Esophagus muscularis mucosa (tissue), 4 donors: ENCODE results near the gene SLC22A17. TPM values are rescaled to one million over a fixed set of nuclear protein-coding genes. Genes with fewer than 3 reads are reported as not detected.

Experiments
- DNase-seq: peaks from one replicate; pipeline ENCODE4 v3.0.0-alpha.2; 2017; ENCODE audit errors: extremely low spot score
- H3K27ac ChIP-seq, 4 donors: fragments of 200-600 bp; sonication (generic); replicated peaks in 1 of 4; 1 replicate in 3 of 4; 2 replicates in 1 of 4; pipeline ENCODE4 v1.5.1; 2016 to 2019; ENCODE audit warnings: mild to moderate bottlenecking in 1 of 4
- H3K27me3 ChIP-seq, 4 donors: fragments of 200-600 bp; sonication (generic); one replicate each; pipeline versions ENCODE4 v1.5.1 to v1.6.0; 2016 to 2019
- H3K36me3 ChIP-seq, 4 donors: fragments of 200-600 bp; sonication (generic); one replicate each; pipeline ENCODE4 v1.5.1; 2016 to 2019
- H3K4me1 ChIP-seq, 4 donors: fragments of 200-600 bp; sonication (generic); one replicate each; pipeline ENCODE4 v1.5.1; 2016 to 2019
- H3K4me3 ChIP-seq, 4 donors: fragments of 200-600 bp; sonication (generic); 1 replicate in 2 of 4; 2 replicates in 2 of 4; pipeline ENCODE4 v1.5.1; 2016 to 2019; ENCODE audit warnings: mild to moderate bottlenecking in 4 of 4, moderate library complexity in 1 of 4
- H3K9me3 ChIP-seq, 4 donors: fragments of 200-600 bp; sonication (generic); 1 replicate in 3 of 4; 2 replicates in 1 of 4; pipeline ENCODE4 v1.5.1; 2016 to 2019
- CTCF ChIP-seq, 3 experiments: fragments of 200-600 bp in 2 of 3; fragments of 450-650 bp in 1 of 3; sonication (generic) in 2 of 3; IDR thresholded peaks; one replicate each; pipeline ENCODE4 v1.5.1; 2017 to 2019; ENCODE audit warnings: antibody characterized with exemption in 3 of 3, mild to moderate bottlenecking in 2 of 3, moderate library complexity in 1 of 3
- EP300 ChIP-seq: sonication (generic); formaldehyde crosslinking; IDR thresholded peaks from one replicate; pipeline ENCODE4 v1.6.1; 2017; ENCODE audit warnings: antibody characterized with exemption
- POLR2A ChIP-seq: fragments of 450-650 bp; IDR thresholded peaks from one replicate; pipeline ENCODE4 v1.6.1; 2017; ENCODE audit warnings: antibody characterized with exemption, moderate library complexity, mild to moderate bottlenecking, low read depth
- POLR2AphosphoS5 ChIP-seq, 2 donors: sonication (generic); formaldehyde crosslinking; IDR thresholded peaks; one replicate each; pipeline ENCODE4 v1.6.1; 2017; ENCODE audit warnings: antibody characterized with exemption in 2 of 2
- WGBS: methylation state at CpG from one replicate; pipeline ENCODE4 v1.1.5; 2018; 5-methylcytosine and 5-hydroxymethylcytosine counted together
- intact Hi-C: fragments of 100-400 bp; cut with DNase I; formaldehyde crosslinking; loops from one replicate; pipeline ENCODE4 v1.15.1; 2023
- total RNA-seq, 4 donors: library from RNA; depleted of rRNA; stranded (reverse); fragments of >200 nt; gene quantifications; one replicate each; pipeline versions ENCODE4 v1.1.0 to v1.2.1, GENCODE V29; 2016

Gene SLC22A17
- total RNA-seq, 4 donors from 2014 or later = 12.5 to 36.9 (median 24.9) TPM

- peaks cover under 1 to 55% (median 49%) of the 10 kb centered on the region in 4 donors for H3K4me1 ChIP-seq
- 58% methylated on average over 3 of the region's 3 CpGs for WGBS
- no peaks in the 10 kb centered on the region for H3K27me3 ChIP-seq
These were observed 5.4 kb upstream of the SLC22A17 start for GRCh38 chr14:23358042-23358441.

GRCh38 chr14:23357261-23357660, 4.6 kb upstream of the SLC22A17 start:
- peak overlapping the region in 1 of 4 donors; percentile 14 for H3K27ac ChIP-seq
- intact Hi-C loops = no loop called here
- H3K4me3 ChIP-seq = no peak overlapping the region
- WGBS = 87% methylated on average over 4 of the region's 8 CpGs
- no peak for DNase-seq
- TF ChIP-seq POLR2A = no peak
- no peak for TF ChIP-seq CTCF (IDR thresholded peaks at IDR 0.05)
- H3K4me1 ChIP-seq = peaks cover 4 to 54% (median 49%) of the 10 kb centered on the region in 4 donors
- no peaks in the 10 kb centered on the region for H3K9me3 ChIP-seq
- H3K36me3 ChIP-seq = peaks cover 0 to 47% (median 18%) of the 10 kb centered on the region in 4 donors
- H3K27me3 ChIP-seq = no peaks in the 10 kb centered on the region

More at GRCh38 chr14:23358042-23358441, 5.4 kb upstream of the SLC22A17 start:
- Histone ChIP-seq H3K27ac (peak overlapping the region in 3 of 4 donors; percentile 4 to 55 (median 10)), H3K4me3 (no peak overlapping the region), H3K36me3 (peaks cover 0 to 47% (median 18%) of the 10 kb centered on the region in 4 donors), H3K9me3 (no peaks in the 10 kb centered on the region)
- intact Hi-C loops = no loop called here
- TF ChIP-seq EP300 = no peak
- TF ChIP-seq CTCF (IDR thresholded peaks at IDR 0.05) = no peak
- TF ChIP-seq POLR2AphosphoS5 (IDR thresholded peaks at IDR 0.05) = no peak
- TF ChIP-seq POLR2A = no peak
- DNase-seq = no peak

- no peak for TF ChIP-seq POLR2A
- TF ChIP-seq EP300 = no peak
- no peak for TF ChIP-seq CTCF (IDR thresholded peaks at IDR 0.05)
- TF ChIP-seq POLR2AphosphoS5 (IDR thresholded peaks at IDR 0.05) = no peak
- DNase-seq = no peak
- H3K36me3 ChIP-seq = peaks cover 0 to 47% (median 18%) of the 10 kb centered on the region in 4 donors
- H3K27ac ChIP-seq = no peak overlapping the region
- H3K4me1 ChIP-seq = peaks cover 9 to 54% (median 49%) of the 10 kb centered on the region in 4 donors
- no peaks in the 10 kb centered on the region for H3K9me3 ChIP-seq
- H3K27me3 ChIP-seq = no peaks in the 10 kb centered on the region
- no peak overlapping the region for H3K4me3 ChIP-seq
- intact Hi-C loops = no loop called here
- WGBS = 91% methylated on average over 4 of the region's 4 CpGs
These were observed 4.0 kb upstream of the SLC22A17 start for GRCh38 chr14:23356662-23357061.

GRCh38 chr14:23355871-23356435, 3.3 kb upstream of the SLC22A17 start:
- peak in 1 of 2 donors; percentile 7 for TF ChIP-seq POLR2AphosphoS5 (IDR thresholded peaks at IDR 0.05)
- TF ChIP-seq EP300 = no peak
- H3K27ac ChIP-seq = no peak overlapping the region

GRCh38 chr14:23354990-23355389, 2.3 kb upstream of the SLC22A17 start:
- Histone ChIP-seq H3K4me1 (peaks cover 10 to 42% (median 36%) of the 10 kb centered on the region in 4 donors), H3K27ac (no peak overlapping the region), H3K9me3 (no peaks in the 10 kb centered on the region), H3K27me3 (no peaks in the 10 kb centered on the region), H3K4me3 (no peak overlapping the region), H3K36me3 (peaks cover 0 to 39% (median 16%) of the 10 kb centered on the region in 4 donors)
- intact Hi-C loops = no loop called here
- DNase-seq = no peak
- WGBS = 79% methylated on average over 6 of the region's 6 CpGs
- no peak for TF ChIP-seq POLR2A
- TF ChIP-seq CTCF (IDR thresholded peaks at IDR 0.05) = no peak

More at GRCh38 chr14:23355871-23356435, 3.3 kb upstream of the SLC22A17 start:
- Histone ChIP-seq H3K9me3 (no peaks in the 10 kb centered on the region), H3K36me3 (peaks cover 0 to 47% (median 18%) of the 10 kb centered on the region in 4 donors), H3K4me3 (no peak overlapping the region), H3K4me1 (peaks cover 10 to 51% (median 45%) of the 10 kb centered on the region in 4 donors), H3K27me3 (no peaks in the 10 kb centered on the region)
- intact Hi-C loops = no loop called here
- no peak for DNase-seq
- 84% methylated on average over 6 of the region's 6 CpGs for WGBS
